ENCODE data around the gene LDLRAD4. TPM values are rescaled to one million over a fixed set of nuclear protein-coding genes. Genes with fewer than 3 reads are reported as not detected.

The LDLRAD4 gene
- total and polyA plus RNA-seq, 2 experiments from 2014 or later = 0.73 to 1.9 TPM

- Mint-ChIP-seq H3K9me3 (peaks cover 14% of the 10 kb centered on the region; the same call in 2 of the 3 replicates), H3K27ac (no peak overlapping the region), H3K4me3 (no peak overlapping the region), H3K4me1 (peaks cover 14% of the 10 kb centered on the region), H3K36me3 (ENCODE audit: low read depth) (no peaks in the 10 kb centered on the region), H3K27me3 (ENCODE audit: insufficient read depth, low read depth, poor library complexity) (peaks cover 3% of the 10 kb centered on the region)
- no peaks in the 10 kb centered on the region for H3K9me2 ChIP-seq (ENCODE audit: insufficient read depth)
- H3K4me3 ChIP-seq = no peak overlapping the region
- no peak overlapping the region for H2AFZ ChIP-seq
- H4K20me1 ChIP-seq (replicated peaks; ENCODE audit: insufficient read depth) = no peaks in the 10 kb centered on the region
- no peaks in the 10 kb centered on the region for H3K79me2 ChIP-seq (replicated peaks; ENCODE audit: insufficient read depth)
- no peaks in the 10 kb centered on the region for H3K36me3 ChIP-seq (ENCODE audit: insufficient read depth)
- no peak overlapping the region for H3K4me2 ChIP-seq
- no peaks in the 10 kb centered on the region for H3K4me1 ChIP-seq (ENCODE audit: insufficient read depth)
- TF ChIP-seq ZNF462 (CRISPR knock-in tag; IDR thresholded peaks at IDR 0.05) (no peak), ZNF331 (CRISPR knock-in tag; IDR thresholded peaks at IDR 0.05; ENCODE audit: low read depth) (no peak), EZH2phosphoT487 (IDR thresholded peaks at IDR 0.05; ENCODE audit: unreplicated experiment) (no peak), ZNF114 (CRISPR knock-in tag; IDR thresholded peaks at IDR 0.05) (no peak), EZH2 (IDR thresholded peaks at IDR 0.05; ENCODE audit: low read depth, unreplicated experiment) (no peak), JUNB (IDR thresholded peaks at IDR 0.05; ENCODE audit: unreplicated experiment) (no peak), REST (IDR thresholded peaks at IDR 0.05; ENCODE audit: unreplicated experiment) (no peak), STAT1 (IDR thresholded peaks at IDR 0.05; ENCODE audit: unreplicated experiment) (no peak), CTCF (conservative IDR thresholded peaks at IDR 0.05; ENCODE audit: low read depth in 2 of 2) (no peak), ETS1 (IDR thresholded peaks at IDR 0.05) (no peak), POLR2AphosphoS5 (IDR thresholded peaks at IDR 0.05; ENCODE audit: low read depth) (no peak), CREB1 (CRISPR knock-in tag; IDR thresholded peaks at IDR 0.05; ENCODE audit: low read depth) (no peak), NANOG (IDR thresholded peaks at IDR 0.05; ENCODE audit: borderline replicate concordance) (no peak)
- no peaks in the 10 kb centered on the region for H3K27me3 ChIP-seq (ENCODE audit: insufficient read depth)
- no peak overlapping the region for H3K27ac ChIP-seq (ENCODE audit: low read depth)
- H3F3A ChIP-seq (replicated peaks; ENCODE audit: low read depth) = 0 out of 2 replicates have a peak, but pooled peaks cover 3% of the 10 kb centered on the region
- ATAC-seq (no peak), DNase-seq (ENCODE audit: low spot score) (no peak)
Observed at GRCh38 chr18:13178976-13179375, 39.6 kb upstream of the LDLRAD4 start.

Data from GM23338 (cell line).